Erythroblast (primary cell): ENCODE measurements around the gene MGAT5B.

Experiments used
- GATA1 ChIP-seq: IDR thresholded peaks from 2 replicates; pipeline ENCODE4 v1.6.1; 2011; ENCODE audit warnings: low read depth, mild to moderate bottlenecking, control low read depth, low read length, moderate library complexity
- POLR2A ChIP-seq: IDR thresholded peaks from 2 replicates; pipeline ENCODE4 v1.6.1; 2011; ENCODE audit warnings: mild to moderate bottlenecking, low read length

DNA sequence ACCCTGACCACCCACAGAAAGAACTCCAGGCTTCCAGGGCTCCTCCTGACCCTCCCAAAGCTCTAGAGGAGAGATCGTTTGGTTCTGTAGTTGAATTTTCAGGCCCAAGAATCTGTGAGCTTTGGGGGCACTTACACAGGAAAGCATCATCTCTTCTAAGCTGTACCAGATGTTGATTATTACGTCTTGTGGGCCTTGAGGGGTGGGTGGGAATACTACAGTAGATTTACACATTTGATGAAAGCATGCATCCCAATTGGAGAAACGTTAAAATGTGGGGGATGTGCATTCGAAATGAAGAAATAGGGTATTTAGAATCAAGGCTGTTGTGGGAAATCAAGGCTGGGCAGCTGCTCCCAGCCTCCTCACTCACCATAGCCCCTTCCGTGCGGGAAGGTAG, 61.9 kb downstream of the MGAT5B start:
- TF ChIP-seq POLR2A = no peak
- TF ChIP-seq GATA1 = no peak
